ENCODE data around the gene ZNF217.

GRCh38 chr20:53559816-53560215, 33.8 kb downstream of the ZNF217 start:
- TF ChIP-seq, protein P1, sequence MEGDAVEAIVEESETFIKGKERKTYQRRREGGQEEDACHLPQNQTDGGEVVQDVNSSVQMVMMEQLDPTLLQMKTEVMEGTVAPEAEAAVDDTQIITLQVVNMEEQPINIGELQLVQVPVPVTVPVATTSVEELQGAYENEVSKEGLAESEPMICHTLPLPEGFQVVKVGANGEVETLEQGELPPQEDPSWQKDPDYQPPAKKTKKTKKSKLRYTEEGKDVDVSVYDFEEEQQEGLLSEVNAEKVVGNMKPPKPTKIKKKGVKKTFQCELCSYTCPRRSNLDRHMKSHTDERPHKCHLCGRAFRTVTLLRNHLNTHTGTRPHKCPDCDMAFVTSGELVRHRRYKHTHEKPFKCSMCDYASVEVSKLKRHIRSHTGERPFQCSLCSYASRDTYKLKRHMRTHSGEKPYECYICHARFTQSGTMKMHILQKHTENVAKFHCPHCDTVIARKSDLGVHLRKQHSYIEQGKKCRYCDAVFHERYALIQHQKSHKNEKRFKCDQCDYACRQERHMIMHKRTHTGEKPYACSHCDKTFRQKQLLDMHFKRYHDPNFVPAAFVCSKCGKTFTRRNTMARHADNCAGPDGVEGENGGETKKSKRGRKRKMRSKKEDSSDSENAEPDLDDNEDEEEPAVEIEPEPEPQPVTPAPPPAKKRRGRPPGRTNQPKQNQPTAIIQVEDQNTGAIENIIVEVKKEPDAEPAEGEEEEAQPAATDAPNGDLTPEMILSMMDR (IDR thresholded peaks at IDR 0.05; ENCODE audit: poor library complexity, severe bottlenecking): no peak
- TF ChIP-seq POLR2AphosphoS5 (IDR thresholded peaks at IDR 0.05) (no peak), EZH2 (IDR thresholded peaks at IDR 0.05; ENCODE audit: borderline replicate concordance, insufficient read depth, low read length, poor library complexity, severe bottlenecking) (no peak), REST (IDR thresholded peaks at IDR 0.05; ENCODE audit: borderline replicate concordance) (no peak), RAD21 (conservative IDR thresholded peaks at IDR 0.05) (no peak)
